K562 (cell line): ENCODE measurements around the gene TMEM207.

Source experiments
- CBX8 ChIP-seq: fragments of 200-600 bp; sonication (generic); IDR thresholded peaks from 2 replicates; pipeline ENCODE4 v1.6.1; 2012; ENCODE audit warnings: borderline replicate concordance, mixed run types, low read depth, mild to moderate bottlenecking, moderate library complexity, mixed read lengths, low read length, control low read depth, inconsistent platforms; ENCODE audit not compliant: poor library complexity, severe bottlenecking; ENCODE audit errors: extremely low read depth
- PATZ1 ChIP-seq: fragments of 250-450 bp; sonication (Bioruptor Pico); IDR thresholded peaks from 2 replicates; pipeline ENCODE4 v1.5.0; 2020; ENCODE audit warnings: mild to moderate bottlenecking, borderline replicate concordance
- TCF7 ChIP-seq: sonication (generic); IDR thresholded peaks from 2 replicates; pipeline ENCODE4 v1.6.1; 2016; ENCODE audit warnings: antibody characterized with exemption, borderline replicate concordance

- TF ChIP-seq TCF7 = no peak
- TF ChIP-seq PATZ1 (CRISPR knock-in tag) = no peak
- TF ChIP-seq CBX8 = no peak
These were observed 5.7 kb downstream of the TMEM207 start for GRCh38 chr3:190444006-190444405.
